ENCODE measurements around the gene RBMXL2.

Gene RBMXL2

GRCh38 chr11:7089328-7090251 lies 792 bp downstream of the RBMXL2 start:
- Histone ChIP-seq H3K4me3 (ENCODE audit: low read length) (no peak overlapping the region), H3K4me1 (ENCODE audit: insufficient read depth, low read length) (no peaks in the 10 kb centered on the region), H3K9me3 (ENCODE audit: low read length) (no peaks in the 10 kb centered on the region), H3K27me3 (ENCODE audit: insufficient read depth, low read length) (no peaks in the 10 kb centered on the region), H2AFZ (ENCODE audit: low read depth, low read length) (no peak overlapping the region), H3K36me3 (ENCODE audit: insufficient read depth, low read length) (no peaks in the 10 kb centered on the region)

GRCh38 chr11:7098235-7098832 lies 9.5 kb downstream of the RBMXL2 start:
- Histone ChIP-seq H3K36me3 (ENCODE audit: insufficient read depth, low read length) (no peaks in the 10 kb centered on the region), H3K9me3 (ENCODE audit: low read length) (no peaks in the 10 kb centered on the region), H2AFZ (ENCODE audit: low read depth, low read length) (no peak overlapping the region), H3K4me1 (ENCODE audit: insufficient read depth, low read length) (no peaks in the 10 kb centered on the region), H3K27me3 (ENCODE audit: insufficient read depth, low read length) (peaks cover 2% of the 10 kb centered on the region), H3K4me3 (ENCODE audit: low read length) (no peak overlapping the region)

- H3K36me3 ChIP-seq (ENCODE audit: insufficient read depth, low read length) = no peaks in the 10 kb centered on the region
- H3K9me3 ChIP-seq (ENCODE audit: low read length) = no peaks in the 10 kb centered on the region
- H3K4me3 ChIP-seq (ENCODE audit: low read length) = no peak overlapping the region
- H2AFZ ChIP-seq (ENCODE audit: low read depth, low read length) = no peak overlapping the region
- no peaks in the 10 kb centered on the region for H3K4me1 ChIP-seq (ENCODE audit: insufficient read depth, low read length)
- H3K27me3 ChIP-seq (ENCODE audit: insufficient read depth, low read length) = no peaks in the 10 kb centered on the region
Measured at GRCh38 chr11:7115780-7116179, 27.0 kb downstream of the RBMXL2 start.

DNA sequence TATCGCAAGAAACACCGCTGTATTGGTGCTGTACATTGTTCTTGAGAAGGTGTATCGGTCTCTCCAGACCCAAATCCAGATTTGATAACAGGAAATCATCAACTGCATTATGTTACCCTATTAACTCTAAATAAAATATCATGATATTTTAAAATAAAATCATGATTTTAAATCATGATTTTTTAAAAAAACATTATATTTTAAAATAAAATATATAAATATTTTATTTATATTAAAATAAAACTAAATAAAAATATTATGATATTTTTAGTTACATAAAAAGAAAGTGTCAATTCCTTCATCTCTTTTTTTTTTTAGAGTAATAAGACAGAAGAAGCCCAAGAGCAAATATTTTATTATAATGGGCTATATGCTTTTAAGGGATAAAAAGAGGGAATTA lies 27.6 kb downstream of the RBMXL2 start:
- H3K4me1 ChIP-seq (ENCODE audit: insufficient read depth, low read length) = no peaks in the 10 kb centered on the region
- H3K9me3 ChIP-seq (ENCODE audit: low read length) = no peaks in the 10 kb centered on the region
- H3K4me3 ChIP-seq (ENCODE audit: low read length) = no peak overlapping the region
- no peak overlapping the region for H2AFZ ChIP-seq (ENCODE audit: low read depth, low read length)
- H3K36me3 ChIP-seq (ENCODE audit: insufficient read depth, low read length) = no peaks in the 10 kb centered on the region
- no peaks in the 10 kb centered on the region for H3K27me3 ChIP-seq (ENCODE audit: insufficient read depth, low read length)

DNA sequence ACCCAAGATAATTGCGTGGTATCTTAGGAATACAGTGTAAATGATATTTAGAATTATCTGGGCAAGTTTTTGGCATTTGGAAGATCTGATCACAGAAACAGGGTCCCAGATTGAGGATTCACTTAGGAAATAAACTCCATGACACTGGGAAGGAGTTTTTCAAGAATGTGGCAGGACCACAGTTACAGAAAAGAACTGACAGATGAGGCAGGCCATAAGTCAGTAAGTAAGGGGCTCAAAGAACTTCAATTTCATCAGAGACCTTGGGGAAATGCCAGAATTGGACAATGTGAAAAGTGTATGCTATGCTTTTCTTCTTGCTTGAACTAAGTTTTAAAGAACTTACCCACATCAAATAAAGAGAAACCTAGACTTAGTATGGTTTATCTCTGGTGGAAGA lies 49.3 kb downstream of the RBMXL2 start:
- Histone ChIP-seq H3K9me3 (ENCODE audit: low read length) (no peaks in the 10 kb centered on the region), H3K27me3 (ENCODE audit: insufficient read depth, low read length) (no peaks in the 10 kb centered on the region), H3K4me1 (ENCODE audit: insufficient read depth, low read length) (no peaks in the 10 kb centered on the region), H2AFZ (ENCODE audit: low read depth, low read length) (no peak overlapping the region), H3K36me3 (ENCODE audit: insufficient read depth, low read length) (no peaks in the 10 kb centered on the region), H3K4me3 (ENCODE audit: low read length) (no peak overlapping the region)
